K562 (cell line): ENCODE results near the gene KDM2A. TPM values are rescaled to one million over a fixed set of nuclear protein-coding genes. Genes with fewer than 3 reads are reported as not detected.

ENCODE experiments used
- ATAC-seq: fragments of 200-7000 bp; cut with Tn5 transposase; 3 replicates; pipeline ENCODE4 v1.9.1; 2020; ENCODE audit warnings: moderate library complexity
- BruUV-seq: library from RNA; stranded (reverse); fragments of 400-500 nt; replicated peaks from 2 replicates; lab custom pipeline; 2021; lab: Mats Ljungman, UMichigan
- CTCF ChIA-PET: fragments of 300-600 bp; formaldehyde crosslinking; extraction: SDS; loops from one replicate; lab custom pipeline; 2021; ENCODE audit warnings: low intra/inter-chr PET ratio; lab: Yijun Ruan, JAX
- POLR2A ChIA-PET: fragments of 300-600, 350-650 bp; sonication (Branson Sonifier 250); formaldehyde crosslinking; extraction: SDS; loops from one replicate; lab custom pipeline; 2021; ENCODE audit warnings: antibody characterized with exemption, inconsistent platforms; lab: Yijun Ruan, JAX
- DNase-seq, 4 experiments: peaks; one replicate each; pipeline versions ENCODE4 v3.0.0 to v3.0.0-alpha.2; 2011 to 2018; ENCODE audit warnings: low spot score in 3 of 4, mixed read lengths in 3 of 4; ENCODE audit errors: extremely low read depth in 1 of 4
- FAIRE-seq: peaks from 2 replicates; lab custom pipeline; 2011; peaks lifted over from hg19 to GRCh38; lab: Jason Lieb, UNC
- H2AFZ ChIP-seq: 2 replicates; pipeline ENCODE4 v1.6.0; 2011; ENCODE audit warnings: low read depth, low read length, control low read depth, inconsistent platforms
- H3K27ac ChIP-seq: fragments of 200-600 bp; 3 replicates; pipeline ENCODE4 v1.8.0; 2011; ENCODE audit warnings: low read depth, mild to moderate bottlenecking, control low read depth, inconsistent platforms, low read length, moderate library complexity, mixed read lengths; ENCODE audit errors: extremely low read depth
- H3K27me3 ChIP-seq, 2 experiments: fragments of 300-600 bp in 1 of 2; 2 replicates in 1 of 2; 3 replicates in 1 of 2; pipeline versions ENCODE4 v1.6.0 to v1.8.0; 2011; ENCODE audit warnings: inconsistent platforms in 2 of 2, low read length in 2 of 2, mild to moderate bottlenecking in 1 of 2, mixed read lengths in 1 of 2, moderate library complexity in 1 of 2; ENCODE audit not compliant: control insufficient read depth in 2 of 2, insufficient read depth in 2 of 2
- H3K36me3 ChIP-seq: fragments of 300-600 bp; 3 replicates; pipeline ENCODE4 v1.8.0; 2011; ENCODE audit warnings: mild to moderate bottlenecking, low read length, inconsistent platforms; ENCODE audit not compliant: control insufficient read depth, insufficient read depth
- H3K4me1 ChIP-seq, 2 experiments: fragments of 200-600 bp in 1 of 2; replicated peaks in 1 of 2; 2 replicates in 1 of 2; 3 replicates in 1 of 2; pipeline versions ENCODE4 v1.5.1 to v1.8.0; 2011; ENCODE audit warnings: inconsistent platforms in 2 of 2, low read length in 2 of 2, mild to moderate bottlenecking in 1 of 2, mixed read lengths in 1 of 2, moderate library complexity in 1 of 2; ENCODE audit not compliant: control insufficient read depth in 2 of 2, insufficient read depth in 2 of 2
- H3K4me2 ChIP-seq: 2 replicates; pipeline ENCODE4 v1.6.1; 2011; ENCODE audit warnings: low read length, control low read depth, inconsistent platforms, mixed read lengths; ENCODE audit not compliant: insufficient read depth
- H3K4me3 ChIP-seq: fragments of 200-600 bp; sonication (generic), shearing (Covaris generic); 2 replicates; pipeline ENCODE4 v1.5.1; 2016; ENCODE audit warnings: control low read depth, inconsistent platforms
- H3K79me2 ChIP-seq: fragments of 200-600 bp; 3 replicates; pipeline ENCODE4 v1.8.0; 2011; ENCODE audit warnings: low read length, inconsistent platforms; ENCODE audit not compliant: control insufficient read depth, insufficient read depth
- H3K9ac ChIP-seq, 2 experiments: 2 replicates each; pipeline versions ENCODE4 v1.6.0 to v1.6.1; 2011; ENCODE audit warnings: low read depth in 2 of 2, low read length in 2 of 2, control low read depth in 1 of 2, inconsistent platforms in 1 of 2, mild to moderate bottlenecking in 1 of 2, mixed read lengths in 1 of 2; ENCODE audit not compliant: insufficient read depth in 1 of 2
- H3K9me1 ChIP-seq: one replicate; pipeline ENCODE4 v1.6.0; 2011; ENCODE audit warnings: inconsistent platforms, mild to moderate bottlenecking, low read length, moderate library complexity; ENCODE audit not compliant: control insufficient read depth, insufficient read depth
- H3K9me3 ChIP-seq: replicated peaks from 2 replicates; pipeline ENCODE4 v1.5.1; 2011; ENCODE audit warnings: low read depth, low read length, inconsistent platforms; ENCODE audit not compliant: control insufficient read depth, insufficient read depth
- H4K20me1 ChIP-seq: replicated peaks from 2 replicates; pipeline ENCODE4 v1.6.1; 2011; ENCODE audit warnings: low read length, inconsistent platforms, mixed read lengths; ENCODE audit not compliant: control insufficient read depth, insufficient read depth
- CHD4 ChIP-seq: fragments of 200-600 bp; sonication (generic); IDR thresholded peaks from 3 replicates; pipeline ENCODE4 v1.6.1; 2012; ENCODE audit warnings: low read depth, mild to moderate bottlenecking, mixed read lengths, low read length, inconsistent platforms; ENCODE audit not compliant: insufficient read depth, insufficient replicate concordance, poor library complexity, severe bottlenecking
- NFXL1 ChIP-seq: fragments of 450-650 bp; formaldehyde crosslinking; IDR thresholded peaks from 2 replicates; pipeline ENCODE4 v1.4.0; 2021; ENCODE audit warnings: mild to moderate bottlenecking
- TSC22D4 ChIP-seq: fragments of 450-650 bp; IDR thresholded peaks from 2 replicates; pipeline ENCODE4 v1.6.1; 2016; ENCODE audit warnings: missing genetic modification characterization, missing biosample characterization, control low read depth
- YY1 ChIP-seq, 3 experiments: IDR thresholded peaks; 2 replicates each; pipeline ENCODE4 v1.6.1; 2011; ENCODE audit warnings: low read length in 2 of 3, mild to moderate bottlenecking in 2 of 3, moderate library complexity in 2 of 3, borderline replicate concordance in 1 of 3, control low read depth in 1 of 3, low read depth in 1 of 3; ENCODE audit not compliant: insufficient read depth in 3 of 3, insufficient replicate concordance in 2 of 3, control insufficient read depth in 1 of 3, insufficient read length in 1 of 3; ENCODE audit errors: extremely low read depth in 1 of 3
- ZBTB33 ChIP-seq: sonication (generic); formaldehyde crosslinking; IDR thresholded peaks from 2 replicates; pipeline ENCODE4 v1.8.1; 2023; ENCODE audit warnings: mild to moderate bottlenecking, missing genetic modification reagents
- ZBTB40 ChIP-seq, 2 experiments: fragments of 450-650 bp in 1 of 2; sonication (generic) in 1 of 2; formaldehyde crosslinking in 1 of 2; IDR thresholded peaks; 2 replicates each; pipeline versions ENCODE4 v1.7.1 to v1.9.0; 2016 to 2022; ENCODE audit warnings: inconsistent platforms in 1 of 2, mild to moderate bottlenecking in 1 of 2, missing genetic modification reagents in 1 of 2
- WGBS: fragments of 100-300 bp; shearing (Covaris generic); methylation state at CpG from one replicate; pipeline ENCODE4 v1.1.6; 2016; ENCODE audit warnings: low coverage, mixed read lengths; ENCODE audit not compliant: insufficient coverage; ENCODE audit errors: missing lambda C conversion rate; 5-methylcytosine and 5-hydroxymethylcytosine counted together
- in situ Hi-C: fragments of 300-500 bp; cut with MboI; formaldehyde crosslinking; loops from 4 replicates; pipeline ENCODE4 v1.15.0; 2018; ENCODE audit warnings: inconsistent platforms, mixed read lengths
- intact Hi-C: fragments of 100-400 bp; cut with micrococcal nuclease; formaldehyde crosslinking; loops from 2 replicates; pipeline ENCODE4 v1.14.2; 2022
- polyA plus RNA-seq, 8 experiments: library from polyadenylated mRNA; depleted of rRNA in 4 of 8; stranded (reverse) in 5 of 8; unstranded in 3 of 8; fragments of >200 nt; fragmentation: Nextera tagmentation in 2 of 8; fragmentation: Illumina TruSeq in 1 of 8; extraction: Ambion mirVana in 2 of 8; extraction: Trizol in 1 of 8; gene quantifications; 2 replicates each; pipeline versions ENCODE4 v1.2.1 to v1.2.3, GENCODE V29; 2011 to 2014; ENCODE audit warnings: inconsistent platforms in 1 of 8, missing spikeins in 1 of 8
- total RNA-seq, 7 experiments: library from RNA; depleted of rRNA in 6 of 7; stranded (reverse); fragments of >200 nt in 6 of 7; fragmentation: Illumina TruSeq in 2 of 7; extraction: Trizol in 2 of 7; gene quantifications; 2 replicates each; pipeline versions ENCODE4 v1.2.1 to v1.2.3, GENCODE V29; 2011 to 2021; ENCODE audit warnings: low replicate concordance in 1 of 7

KDM2A gene
- total and polyA plus RNA-seq, 9 of the 15 experiments (the other 6 are each of a cell fraction or from before 2014, with no cell fraction given) = 5.0 to 39.3 (median 21.3) TPM

GRCh38 chr11:67071420-67072284 lies 47.4 kb upstream of the KDM2A start:
- 52% methylated on average over 45 of the region's 53 CpGs for WGBS
- Histone ChIP-seq H3K4me2 (no peak overlapping the region), H3K9me1 (no peaks in the 10 kb centered on the region), H3K9me3 (no peaks in the 10 kb centered on the region), H3K4me1 (peaks cover 0 to 16% of the 10 kb centered on the region in 2 experiments; a peak in 3 of 5 replicates), H3K4me3 (no peak overlapping the region), H2AFZ (peak overlapping the region; percentile 77), H3K27ac (no peak overlapping the region), H3K27me3 (peaks cover 0 to 11% of the 10 kb centered on the region in 2 experiments; a peak in 2 of 5 replicates), H3K36me3 (no peaks in the 10 kb centered on the region), H3K9ac (peak overlapping the region in 1 of 2 experiments; percentile 77; a peak in 1 of 4 replicates), H4K20me1 (no peaks in the 10 kb centered on the region), H3K79me2 (no peaks in the 10 kb centered on the region)
- ChIA-PET CTCF (interaction anchor here (0.7 to 1.0 kb wide), 2 partner anchors 17 to 686 kb away, joined by 3 read pairs; no protein-coding TSS in a partner anchor), POLR2A (interaction anchor here (0.6 to 0.7 kb wide), 2 partner anchors 12 to 100 kb away, joined by 3 read pairs; no protein-coding TSS in a partner anchor)
- ATAC-seq (peak; percentile 91), FAIRE-seq (peak; percentile 65), DNase-seq (peak; percentile 72 to 90 (median 88))
- intact Hi-C loops (loop anchor here (2.0 kb wide), 1 partner anchor 17 kb away; no protein-coding TSS in a partner anchor), in situ Hi-C loops (no loop called here)
- no TSS peak for BruUV-seq
- no peak for TF ChIP-seq NFXL1 (CRISPR knock-in tag)
- TF ChIP-seq YY1 (IDR thresholded peaks at IDR 0.05; ENCODE audit: borderline replicate concordance in 1 of 3, control insufficient read depth in 1 of 3, extremely low read depth in 1 of 3, insufficient read depth in 3 of 3, insufficient read length in 1 of 3, insufficient replicate concordance in 2 of 3, low read depth in 1 of 3, low read length in 2 of 3) = no peak
- peak; percentile 78 for TF ChIP-seq ZBTB33 (CRISPR knock-in tag)
- TF ChIP-seq CHD4 = peak; percentile 35
- TF ChIP-seq TSC22D4 (tag) = no peak
- TF ChIP-seq ZBTB40 (IDR thresholded peaks at IDR 0.05) = no peak
- no peak for TF ChIP-seq ZBTB40 (CRISPR knock-in tag; IDR thresholded peaks at IDR 0.05)
